AML-193 (cell line): ENCODE data around the gene SSC5D.
"Not testable (repeated sequence)": the region's sequence is repeated elsewhere in the genome, so short reads cannot be mapped to it uniquely, and the experiment has no call there.

Experiments
- DNase-seq, 2 experiments: peaks; one replicate each; lab custom pipeline; 2025; lab: John Stamatoyannopoulos, UW

The SSC5D gene

DNA sequence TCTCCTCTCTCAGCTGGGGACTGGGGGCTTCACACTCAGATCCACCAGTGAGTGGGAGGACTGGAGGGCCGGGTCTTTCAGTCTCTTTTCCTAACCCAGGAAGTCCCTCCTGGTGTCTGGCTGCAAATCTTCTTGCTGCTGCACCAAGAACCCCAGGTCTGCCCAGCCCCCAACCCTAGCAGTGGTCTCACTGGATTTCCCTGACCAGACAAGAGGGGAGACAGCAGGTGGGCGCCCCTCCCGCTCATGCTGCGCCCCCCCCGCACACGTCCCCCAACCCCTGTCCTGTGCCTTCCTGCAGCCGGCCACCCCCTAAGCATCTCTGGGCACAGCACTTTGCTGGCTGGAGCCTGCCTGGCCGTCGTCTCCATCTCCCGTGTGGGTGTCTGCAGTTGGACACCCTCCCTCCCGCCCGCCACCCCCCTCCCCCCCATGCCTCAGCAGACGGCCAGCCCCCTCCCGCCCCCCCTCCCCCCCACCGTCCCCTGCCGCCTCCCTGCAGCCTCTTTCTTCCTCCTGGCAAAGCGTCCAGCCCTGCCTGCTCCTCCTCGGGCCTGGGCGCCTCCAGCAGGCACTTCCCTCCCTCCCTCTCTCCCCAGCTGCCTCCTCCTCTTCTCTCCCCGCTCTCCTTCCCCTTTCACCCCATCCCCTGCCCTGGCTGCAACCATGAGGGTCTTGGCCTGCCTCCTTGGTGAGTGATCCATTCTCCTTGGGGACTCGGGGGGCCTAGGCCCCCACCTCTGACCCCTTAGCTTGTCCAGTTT is at the start of gene SSC5D:
Gene SSC5D, plus strand, starts transcription at position 513 of the 764 bp plus-strand sequence. Its CDS starts 154 bp downstream, at position 667.
- no peak for DNase-seq

DNA sequence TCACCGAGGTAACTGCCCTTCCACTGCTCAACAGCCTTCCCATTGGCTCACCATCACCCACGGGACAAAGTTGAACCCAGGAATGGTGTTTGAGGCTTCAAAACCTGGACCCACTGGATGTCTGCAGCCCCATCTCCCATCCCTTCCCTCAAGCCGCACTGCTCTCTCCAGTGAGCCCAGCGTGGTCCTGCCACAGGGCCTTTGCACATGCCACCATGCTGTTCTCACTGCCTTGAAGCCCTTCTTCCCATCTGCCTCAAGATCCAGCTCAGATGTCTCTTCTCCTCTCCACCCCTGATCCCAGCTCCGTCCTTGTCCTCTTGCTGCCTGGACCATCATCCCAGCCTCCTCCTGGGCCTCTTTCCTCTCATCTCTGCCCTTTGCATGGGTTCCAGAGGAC is 49.2 kb upstream of the SSC5D start:
- DNase-seq = no peak

DNA sequence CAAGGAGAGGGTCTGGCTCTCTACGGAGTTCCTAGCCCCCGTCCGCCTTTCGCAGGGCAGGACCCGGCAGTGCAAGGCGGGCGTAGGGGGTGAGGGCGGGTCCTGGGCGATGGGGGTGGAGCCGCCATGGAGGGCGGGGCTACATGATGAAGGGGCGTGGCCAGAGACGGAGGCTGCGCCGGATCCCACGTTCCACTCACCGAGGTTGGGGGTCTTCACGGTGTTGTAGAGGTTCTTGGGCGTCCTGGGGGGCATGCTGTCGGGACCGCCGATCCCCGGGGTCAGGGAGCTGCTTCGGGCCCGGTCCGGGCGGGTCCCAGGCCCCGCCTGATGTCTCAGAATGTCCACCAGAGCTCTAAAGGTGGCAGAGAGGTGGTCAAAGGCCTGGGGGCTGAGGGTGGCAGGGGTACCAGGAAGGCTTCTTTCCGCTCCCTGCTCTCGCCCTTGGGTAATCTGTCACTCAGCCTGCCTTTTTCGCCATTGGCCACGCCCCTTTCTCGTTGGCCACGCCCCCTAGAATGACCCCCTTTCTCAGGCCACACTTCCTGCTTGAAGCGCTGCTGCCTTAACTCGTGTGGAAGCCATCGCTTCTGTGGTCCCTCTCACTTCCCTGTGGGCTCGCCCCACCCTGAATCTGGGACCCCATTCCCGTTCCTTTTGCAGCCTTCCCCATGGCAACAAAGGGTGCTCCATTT is 47.7 kb upstream of the SSC5D start:
- no peak for DNase-seq

DNA sequence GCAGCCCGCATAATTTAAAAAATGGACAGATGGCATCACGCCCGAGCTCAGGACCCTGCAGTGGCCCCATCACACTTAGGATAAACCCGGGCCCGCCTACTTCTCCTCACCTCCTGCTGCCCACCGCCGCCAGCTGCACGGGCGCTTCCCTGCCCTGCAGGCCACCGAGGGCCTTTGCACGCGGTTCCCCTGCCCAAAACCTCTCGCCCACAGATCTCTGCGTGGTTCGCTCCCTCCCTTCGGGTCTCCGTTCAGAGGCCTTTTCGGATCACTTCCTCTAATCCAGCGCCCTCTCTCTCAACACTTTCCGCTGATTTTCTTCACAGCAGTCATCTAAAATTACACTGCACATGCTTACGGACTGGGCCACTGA is 46.9 kb upstream of the SSC5D start:
- no peak for DNase-seq

DNA sequence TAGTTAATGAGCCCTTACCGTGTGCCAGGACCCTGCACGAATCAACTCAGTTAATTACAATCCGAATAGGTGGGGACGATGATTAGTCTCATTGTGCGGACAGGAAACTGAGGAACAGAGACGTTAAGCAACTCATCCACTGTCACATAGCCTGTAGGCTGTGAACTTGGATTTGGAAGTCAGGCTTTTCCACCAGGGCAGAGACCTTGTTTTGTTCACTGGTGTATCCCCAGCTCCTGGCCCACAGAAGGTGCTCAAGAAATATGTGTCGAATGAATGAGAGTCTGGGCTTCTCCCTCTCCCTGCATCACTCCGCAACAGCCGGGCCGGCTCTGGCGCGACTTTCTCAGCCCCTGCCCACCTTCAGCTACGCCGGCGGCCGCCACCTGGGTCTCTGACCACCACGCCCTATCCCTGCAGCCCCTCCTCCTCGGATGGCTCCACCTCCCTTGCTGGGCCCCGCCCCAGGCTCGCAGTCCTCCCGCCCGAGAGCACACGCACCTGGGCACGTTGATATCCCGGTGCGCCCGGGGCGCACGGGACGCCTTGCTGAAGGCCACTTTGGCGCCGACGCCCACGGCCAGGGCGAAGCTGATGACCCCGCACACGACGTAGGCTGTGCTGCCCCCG is 46.4 kb upstream of the SSC5D start:
- DNase-seq = no peak

DNA sequence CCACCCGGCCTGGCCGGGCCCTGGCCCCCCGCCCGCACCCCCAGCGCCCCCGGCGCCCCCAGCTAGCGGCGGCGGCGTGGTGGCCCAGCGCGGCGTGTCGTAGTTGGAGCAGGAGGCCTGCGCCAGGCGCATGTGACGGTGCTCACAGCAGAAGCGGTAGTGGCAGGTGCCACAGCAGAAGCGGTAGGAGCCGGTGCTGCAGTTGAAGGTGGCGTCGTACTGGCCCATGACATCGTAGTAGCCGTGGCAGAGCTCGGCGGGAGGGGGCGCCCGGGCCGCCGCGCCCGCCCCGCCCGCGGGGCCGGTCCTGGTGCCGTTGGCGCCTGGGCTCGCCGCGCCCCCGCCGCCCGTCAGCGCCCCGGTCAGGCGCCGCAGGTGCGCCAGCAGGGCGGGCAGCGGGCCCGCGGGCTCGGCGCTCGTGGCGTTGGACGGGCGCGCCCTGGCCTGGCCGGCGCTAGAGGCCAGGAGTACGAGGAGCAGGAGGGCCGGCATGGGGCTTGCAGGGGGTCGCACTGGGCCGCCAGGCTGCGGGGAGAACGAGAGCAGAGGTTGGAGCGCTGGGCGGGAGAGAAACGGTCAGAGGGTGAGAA is 45.8 kb upstream of the SSC5D start:
- DNase-seq = no peak

DNA sequence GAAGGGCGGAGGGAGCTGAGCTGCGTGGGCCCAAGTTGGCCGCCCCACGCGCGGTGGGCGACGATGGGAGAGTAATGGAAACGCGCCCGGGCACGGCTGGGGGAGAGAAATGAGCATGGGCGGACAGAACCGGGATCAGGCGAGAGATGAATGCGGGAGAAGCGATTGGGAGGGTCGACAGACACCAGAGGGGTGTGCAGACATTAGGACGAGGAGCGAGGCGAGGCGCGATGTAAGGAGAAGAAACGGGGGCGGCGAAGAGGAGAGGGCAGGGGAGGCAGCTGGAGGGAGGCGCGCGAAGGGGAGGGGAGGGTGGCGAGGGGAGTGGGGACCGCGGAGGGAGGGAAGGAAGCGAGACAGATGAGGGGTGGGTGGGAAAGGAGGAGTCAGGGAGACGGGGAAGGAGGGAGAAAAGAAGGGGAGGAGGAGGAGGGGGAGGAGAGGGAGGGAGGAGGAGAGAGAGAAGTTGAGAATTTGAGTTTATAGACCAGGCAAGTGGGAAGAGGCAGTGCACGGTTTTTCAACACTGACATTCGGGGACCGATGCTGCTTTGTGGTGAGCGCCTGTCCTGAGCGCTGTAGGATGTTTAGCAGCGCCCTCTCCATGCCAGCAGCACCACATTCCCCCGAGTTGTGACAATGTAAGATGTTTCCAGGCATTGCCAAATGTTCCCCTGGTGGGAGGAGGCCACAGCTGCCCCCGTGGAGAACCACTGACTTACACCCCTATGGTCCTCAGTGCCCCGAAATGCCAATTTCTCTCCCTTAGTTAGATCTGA is 45.0 kb upstream of the SSC5D start, which contains the start of gene SHISA7:
Gene SHISA7, minus strand, starts transcription at position 256 of the 779 bp plus-strand sequence. CDS start 437 bp downstream, outside the sequence.
- DNase-seq = no peak

DNA sequence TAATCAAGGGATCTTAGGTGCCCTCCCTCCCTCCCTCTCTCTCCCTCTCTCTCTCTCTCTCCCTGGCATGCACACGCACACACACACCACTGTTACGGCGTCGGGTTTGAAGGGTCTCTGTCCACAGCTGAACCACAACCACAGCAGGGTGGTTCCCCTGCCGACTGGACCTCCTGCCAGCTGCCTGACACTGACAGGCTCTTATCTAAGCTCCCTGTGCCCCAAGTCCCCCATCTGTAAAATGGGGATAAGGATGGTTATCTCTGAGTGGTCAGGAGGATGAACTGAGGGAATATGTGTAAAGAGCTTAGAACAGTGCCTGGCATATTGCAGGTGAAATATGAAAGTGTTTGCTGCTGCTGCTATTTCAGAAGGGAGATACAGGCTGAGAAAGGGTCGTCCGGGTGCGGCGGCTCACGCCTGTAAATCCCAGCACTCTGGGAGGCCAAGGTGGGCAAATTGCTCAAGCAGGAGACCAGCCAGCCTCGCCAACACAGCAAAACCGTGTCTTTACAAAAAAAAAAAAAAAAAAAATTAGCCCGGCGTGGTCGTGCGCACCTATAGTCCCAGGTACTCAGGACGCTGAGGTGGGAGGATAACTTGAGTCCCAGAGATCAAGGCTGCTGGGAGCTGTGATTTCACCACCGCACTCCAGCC is 44.3 kb upstream of the SSC5D start:
- DNase-seq = no peak

DNA sequence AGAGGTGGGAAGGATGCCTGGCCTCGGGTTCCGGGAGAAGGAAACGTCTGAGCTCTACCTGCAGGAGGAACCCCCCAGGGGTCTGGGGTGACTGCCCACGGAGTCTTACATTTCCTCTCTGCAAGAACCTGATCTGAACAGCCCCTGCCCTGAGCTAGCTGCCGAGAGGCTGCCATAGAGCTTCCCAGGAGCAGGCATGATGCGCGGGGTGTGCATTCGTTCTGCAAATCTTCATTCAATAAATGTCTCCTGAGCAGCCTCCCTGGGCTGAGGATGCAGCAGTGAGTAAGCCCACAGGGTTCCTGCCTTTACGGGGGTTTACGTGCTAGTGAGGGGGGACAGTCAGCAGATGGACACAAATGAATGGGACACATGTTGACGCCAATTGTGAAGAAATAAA is 43.6 kb upstream of the SSC5D start:
- DNase-seq = no peak

DNA sequence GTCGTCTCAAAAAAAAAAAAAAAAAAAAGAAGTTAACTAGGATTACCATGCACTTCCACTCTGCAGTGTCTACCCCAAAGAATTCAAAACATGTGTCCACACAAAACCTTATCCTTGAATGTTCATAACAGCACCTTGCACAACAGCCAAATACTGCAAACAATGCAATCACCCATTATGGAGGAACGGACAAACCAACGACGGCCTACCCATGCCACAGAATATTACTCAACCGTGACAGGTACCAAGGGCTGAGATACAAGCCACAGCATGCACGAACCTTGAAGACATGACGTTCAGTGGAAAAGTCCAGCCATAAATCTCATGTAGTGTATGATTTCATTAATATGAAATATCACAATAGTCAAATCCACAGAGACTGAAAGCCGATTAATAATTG is 42.2 kb upstream of the SSC5D start:
- DNase-seq = no peak

DNA sequence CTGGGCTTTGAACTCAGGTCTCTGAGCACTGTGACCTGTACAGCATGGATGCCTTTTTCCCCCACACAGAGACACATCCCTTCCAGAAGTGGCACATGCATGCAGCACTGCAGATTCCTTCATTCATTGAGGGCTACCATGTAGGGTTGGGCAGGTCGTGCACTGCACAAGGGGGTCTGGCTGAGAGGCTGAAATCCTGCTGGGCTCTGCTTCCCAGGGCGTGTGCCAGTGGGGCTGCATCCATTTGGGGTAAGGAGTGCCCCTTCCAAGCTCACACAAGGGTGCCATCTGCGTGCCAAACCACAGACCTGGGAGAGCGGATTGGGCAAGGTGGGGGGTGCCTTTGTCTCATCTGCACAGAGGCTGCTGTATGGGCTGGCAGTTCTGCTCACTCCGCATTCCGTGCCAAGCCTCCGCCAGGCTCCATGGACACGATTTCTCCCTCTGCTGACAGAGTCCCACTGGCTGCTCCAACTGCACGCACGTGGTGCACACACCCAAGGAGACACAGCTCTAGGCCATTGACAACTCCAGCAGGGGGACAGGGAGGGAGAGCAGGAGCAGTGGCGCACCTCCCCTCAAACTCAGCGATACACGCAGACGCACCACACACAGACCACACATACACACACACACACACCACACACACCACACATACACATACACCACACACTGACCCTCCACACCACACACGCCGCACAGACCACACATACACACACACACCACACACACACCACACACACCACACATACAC is 40.6 kb upstream of the SSC5D start:
- no peak for DNase-seq

DNA sequence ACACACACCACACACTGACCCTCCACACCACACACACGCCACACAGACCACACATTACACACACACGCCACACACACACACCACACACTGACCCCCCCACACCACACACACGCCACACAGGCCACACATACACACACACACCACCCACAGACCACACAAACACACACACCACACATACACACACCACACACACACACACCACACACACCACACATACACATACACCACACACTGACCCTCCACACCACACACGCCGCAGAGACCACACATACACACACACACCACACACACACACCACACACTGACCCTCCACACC is 40.1 kb upstream of the SSC5D start:
- not testable (repeated sequence) for DNase-seq

DNA sequence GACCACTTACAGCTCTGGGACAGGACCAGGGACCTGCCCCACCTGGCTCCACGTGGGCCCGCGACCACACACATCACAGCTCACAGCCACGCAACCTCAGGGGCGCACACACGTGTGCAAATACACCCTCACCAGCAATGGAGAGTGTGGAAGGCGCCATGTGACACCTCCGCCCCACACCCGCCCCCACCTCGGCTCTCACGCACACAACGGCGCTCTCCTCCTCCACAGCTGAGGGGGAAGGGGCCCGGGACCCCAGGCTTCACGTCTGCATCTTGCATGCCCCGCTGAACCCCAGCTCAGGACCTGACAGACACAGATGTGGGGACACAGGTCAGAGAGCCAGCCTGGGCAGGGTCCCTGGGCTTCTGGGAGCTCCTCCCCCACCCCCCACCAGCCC is 38.8 kb upstream of the SSC5D start:
- no peak for DNase-seq

DNA sequence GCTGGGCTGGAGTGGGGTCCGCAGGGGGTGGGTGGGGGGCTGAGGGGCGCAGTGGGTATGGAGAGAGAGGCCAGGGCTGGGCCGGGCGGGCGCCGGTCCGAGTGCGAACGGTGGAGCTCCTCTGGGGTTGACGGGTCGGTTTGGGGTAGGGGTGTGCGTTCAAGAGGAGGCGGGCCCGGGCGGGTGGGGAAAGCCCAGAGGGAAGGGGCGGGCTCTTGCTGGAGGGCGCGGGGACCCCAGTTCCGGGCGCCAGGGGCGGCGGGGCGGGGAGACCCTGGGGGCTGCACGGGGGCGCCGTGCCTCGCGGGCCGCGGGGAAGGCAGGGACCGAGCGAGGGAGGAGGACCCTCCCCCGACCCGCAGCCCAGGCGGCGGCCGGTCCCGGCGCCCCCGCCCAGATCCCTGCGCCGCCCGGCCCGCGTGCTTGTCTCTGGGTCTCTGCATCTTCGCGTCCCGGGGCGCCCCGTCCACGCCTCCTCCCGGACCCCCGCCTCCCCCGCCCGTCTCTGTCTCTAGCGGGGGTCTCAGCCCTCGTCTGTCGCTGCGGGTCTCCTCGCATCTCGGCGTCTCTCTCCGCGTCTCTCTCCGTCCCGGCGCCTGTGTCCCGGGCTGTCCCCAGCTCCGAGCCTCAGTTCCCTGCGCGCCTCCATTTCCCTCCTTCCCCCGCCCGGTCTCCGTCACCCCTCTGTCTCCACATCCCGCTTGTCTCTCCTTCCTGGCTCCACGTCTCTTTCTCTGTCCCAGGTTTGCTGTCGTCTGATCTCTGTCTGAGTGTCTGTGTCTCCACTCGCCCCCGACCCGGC is 36.9 kb upstream of the SSC5D start:
- no peak for DNase-seq

DNA sequence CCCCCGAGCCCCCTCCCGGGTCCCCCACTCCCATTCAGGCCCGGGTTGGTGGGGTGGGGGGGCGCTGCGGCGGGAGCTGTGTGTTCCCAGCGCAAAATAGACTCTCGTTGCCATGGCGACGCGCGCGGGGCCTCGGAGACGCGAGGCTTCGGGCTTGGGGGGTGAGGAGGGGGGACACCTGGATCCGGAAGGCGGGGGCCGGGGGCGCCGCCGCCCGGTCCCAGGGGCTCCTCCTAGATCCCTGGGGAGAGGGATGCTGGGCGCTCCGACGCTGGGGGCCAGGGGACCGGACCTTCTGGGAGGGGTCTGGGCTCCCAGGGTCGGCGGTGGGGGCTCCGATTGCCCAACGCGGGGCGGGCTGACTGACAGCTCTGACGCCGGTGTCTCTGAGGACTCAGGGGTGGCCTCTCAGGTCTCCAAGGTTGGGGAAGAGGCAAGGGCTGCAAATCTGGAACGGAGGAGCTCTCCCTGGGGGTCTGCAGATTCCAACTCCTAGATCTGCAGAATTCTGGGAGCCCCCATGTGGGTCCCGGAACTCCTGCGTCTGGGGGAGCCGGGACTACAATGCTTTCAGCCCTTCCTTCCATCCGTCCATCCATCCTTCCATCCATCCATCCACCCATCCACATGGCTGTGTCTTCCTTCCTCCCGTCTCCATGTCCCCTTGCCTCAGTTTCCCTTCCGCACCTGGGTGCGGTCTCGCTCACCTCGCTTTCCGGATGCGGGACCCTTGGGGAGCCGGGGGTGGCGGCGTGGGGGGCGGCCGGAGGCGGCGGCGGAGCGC is 36.1 kb upstream of the SSC5D start:
- DNase-seq = no peak

DNA sequence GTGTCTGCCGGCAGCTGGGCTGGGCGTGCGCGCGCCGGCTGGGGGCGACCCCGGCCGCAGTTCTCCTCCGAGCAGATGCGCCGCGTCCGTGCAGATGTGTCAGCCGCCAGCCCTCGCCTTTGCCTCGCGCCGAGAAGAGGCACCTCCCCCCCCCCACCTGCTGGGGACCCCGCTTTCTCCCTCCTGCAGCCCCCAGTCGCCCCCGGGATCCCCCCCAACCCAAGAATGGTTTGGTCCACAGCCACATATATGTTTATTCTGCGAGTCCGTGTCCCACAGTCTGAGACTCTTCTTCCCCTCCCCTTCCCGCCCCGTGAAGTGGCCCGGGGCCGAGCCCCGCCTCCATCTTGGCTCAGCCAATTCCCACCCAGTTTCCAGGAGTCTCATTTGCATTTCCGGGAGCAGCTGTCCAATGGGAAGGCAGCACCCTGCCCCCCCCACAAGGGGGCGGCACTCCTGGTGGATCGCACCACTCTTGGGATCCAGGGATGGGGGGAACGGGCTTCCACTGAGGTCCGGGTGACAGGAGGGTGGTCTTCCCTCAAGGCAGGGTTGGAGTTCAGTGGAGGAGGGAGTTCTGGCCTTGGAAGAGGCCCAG is 35.4 kb upstream of the SSC5D start:
- DNase-seq = no peak

DNA sequence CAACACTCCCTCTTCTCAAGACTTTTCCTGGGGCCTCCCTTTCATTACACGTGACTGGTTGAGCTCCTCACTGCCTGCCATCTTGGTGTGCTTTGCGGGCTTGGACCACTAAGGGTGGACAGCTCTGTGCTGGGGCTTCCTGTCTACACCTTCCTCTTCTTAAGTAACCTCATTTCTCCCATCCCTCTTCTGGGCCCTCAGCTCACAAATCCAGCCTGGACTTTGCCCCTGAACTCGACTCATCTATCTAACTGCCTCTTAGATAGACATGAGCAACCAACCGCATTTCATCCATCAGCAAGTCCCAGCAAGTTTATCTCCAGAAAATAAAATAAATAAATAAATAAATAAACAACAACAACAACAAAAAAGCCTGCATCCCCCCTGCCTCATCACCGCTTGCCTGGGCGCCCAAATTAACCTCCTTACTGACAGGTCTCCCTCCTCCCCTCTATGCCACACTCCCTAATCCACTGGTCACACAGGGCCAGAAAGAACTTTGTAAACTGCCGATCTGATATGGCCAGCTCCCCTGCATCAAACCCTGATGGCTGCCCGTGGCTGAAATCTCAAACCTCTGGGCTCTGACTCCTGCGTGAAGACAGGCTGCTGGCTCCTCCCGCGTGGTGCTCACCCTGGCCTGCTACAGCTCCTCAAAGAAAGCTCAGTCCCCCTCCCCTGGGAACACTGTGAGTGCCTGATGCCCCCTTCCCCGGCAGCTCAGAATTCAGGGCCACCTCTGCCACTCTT is 34.5 kb upstream of the SSC5D start:
- no peak for DNase-seq

DNA sequence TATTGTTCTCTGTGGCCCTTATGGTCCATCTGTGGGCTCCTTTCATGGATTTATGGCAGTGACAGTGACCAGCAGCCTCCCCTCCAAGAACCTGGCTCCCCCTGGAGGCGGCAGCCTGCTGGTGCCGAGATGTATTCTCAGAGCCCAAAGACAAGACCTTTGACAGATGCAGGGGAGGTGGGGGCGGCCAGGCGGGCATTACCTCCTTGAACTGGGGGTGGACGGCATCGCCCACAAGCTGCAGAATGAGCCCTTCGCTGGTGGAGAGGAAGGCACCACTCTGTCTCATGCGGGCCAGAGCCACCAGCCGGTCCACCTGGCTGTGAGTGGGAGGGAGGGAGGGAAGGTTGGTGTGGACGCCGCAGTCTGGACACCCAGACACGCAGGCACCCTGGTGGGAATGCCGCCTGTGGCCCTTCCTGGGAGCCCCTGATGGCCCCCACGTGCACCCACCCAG is 33.4 kb upstream of the SSC5D start:
- DNase-seq = peak; percentile 25 to 32
